ENCODE measurements around the gene SNW1.
"Not testable (repeated sequence)": the region's sequence is repeated elsewhere in the genome, so short reads cannot be mapped to it uniquely, and the experiment has no call there.

SNW1 gene

GRCh38 chr14:77760381-77761204 is at the start of gene SNW1:
TSS of gene SNW1 (minus strand) at chr14:77761156. CDS start at chr14:77761127, 29 bp downstream.
- DNase-seq, result peak; percentile 94 to 95

DNA sequence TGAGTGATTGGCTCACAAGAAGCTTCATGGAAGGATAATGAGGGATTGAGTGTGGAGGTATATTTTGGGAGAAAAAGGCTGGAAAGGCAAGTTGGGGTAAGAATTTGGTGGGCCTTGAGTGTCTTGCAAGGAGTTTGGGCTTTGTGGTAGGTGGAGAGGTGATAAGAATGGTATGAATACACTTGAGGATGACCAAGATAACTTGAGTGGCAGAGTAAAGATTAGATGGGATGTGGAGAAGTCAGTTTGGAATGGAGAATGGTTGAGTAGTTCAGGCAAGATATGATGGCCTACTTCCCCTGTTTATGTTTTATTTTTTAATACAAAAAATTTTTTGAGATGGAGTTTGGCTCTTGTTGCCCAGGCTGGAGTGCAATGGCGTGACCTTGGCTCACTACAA is 48.1 kb upstream of the SNW1 start:
- no peak for DNase-seq

DNA sequence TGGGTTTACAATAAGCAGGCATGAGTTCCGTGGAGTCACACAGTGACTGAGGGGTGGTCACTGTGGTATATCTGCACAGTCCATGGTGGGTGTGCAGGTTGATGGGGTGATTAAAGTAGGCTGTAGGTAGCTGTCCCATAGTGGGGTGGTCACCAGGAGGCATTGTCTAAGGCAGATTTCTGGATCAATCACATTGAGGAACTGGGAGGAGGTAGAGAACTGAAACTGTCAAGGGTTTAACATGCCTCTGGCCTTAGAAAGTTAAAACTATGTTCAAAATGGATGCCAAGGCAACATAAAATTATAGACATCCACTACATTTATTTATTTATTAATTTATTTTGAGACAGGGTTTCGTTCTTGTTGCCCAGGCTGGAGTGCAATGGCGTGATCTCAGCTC is 47.3 kb upstream of the SNW1 start:
- no peak for DNase-seq

GRCh38 chr14:77805706-77806105 is 44.8 kb upstream of the SNW1 start:
- no peak for DNase-seq

GRCh38 chr14:77804592-77804991 is 43.6 kb upstream of the SNW1 start:
- DNase-seq, result peak in 1 of 2 donors; percentile 19

- no peak for DNase-seq
Measured at GRCh38 chr14:77800814-77801213, 39.9 kb upstream of the SNW1 start.

- peak; percentile 78 to 82 for DNase-seq
Measured at GRCh38 chr14:77799863-77800730, 39.1 kb upstream of the SNW1 start, which contains the start of gene ADCK1. TSS of gene ADCK1 (plus strand) at chr14:77800109. CDS start at chr14:77818979, 18,870 bp downstream.

- DNase-seq, result not testable (repeated sequence)
Measured at GRCh38 chr14:77799456-77799855, 38.5 kb upstream of the SNW1 start.

DNA sequence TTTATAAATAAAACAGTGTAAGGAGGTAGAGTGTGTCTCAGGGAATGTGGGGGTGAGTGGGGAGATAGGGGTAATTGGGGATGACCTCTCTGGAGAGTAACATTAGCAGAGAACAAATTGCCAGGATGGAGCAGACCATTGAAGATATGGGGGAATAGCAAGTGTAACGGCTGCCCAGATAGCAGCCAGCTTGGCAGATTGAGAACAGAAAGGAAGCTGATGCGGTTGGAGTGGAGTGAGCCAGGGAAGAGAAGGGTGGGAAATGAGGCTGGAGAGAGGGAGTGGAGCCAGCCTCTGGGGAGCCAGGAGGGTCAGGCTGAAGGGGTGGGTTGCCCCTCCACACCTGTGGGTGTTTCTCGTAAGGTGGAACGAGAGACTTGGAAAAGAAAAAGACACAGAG is 33.4 kb upstream of the SNW1 start:
- no peak for DNase-seq

DNA sequence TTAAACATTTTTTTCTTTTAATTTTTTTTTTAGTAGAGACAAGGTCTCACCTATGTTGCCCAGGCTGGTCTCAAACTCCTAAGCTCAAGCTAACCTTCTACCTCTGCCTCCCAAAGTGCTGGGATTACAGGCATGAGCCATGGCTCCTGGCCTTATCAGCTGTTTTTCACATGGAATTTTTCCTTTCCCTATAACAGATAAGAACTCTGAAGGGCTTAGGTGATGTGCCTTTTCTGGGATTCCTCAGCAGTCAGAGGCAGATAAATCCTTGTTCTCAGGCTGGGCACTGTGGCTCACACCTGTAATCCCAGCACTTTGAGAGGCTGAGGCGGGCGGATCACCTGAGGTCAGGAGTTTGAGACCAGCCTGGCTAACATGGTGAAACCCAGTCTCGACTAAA is 32.3 kb upstream of the SNW1 start:
- DNase-seq, result not testable (repeated sequence)

DNA sequence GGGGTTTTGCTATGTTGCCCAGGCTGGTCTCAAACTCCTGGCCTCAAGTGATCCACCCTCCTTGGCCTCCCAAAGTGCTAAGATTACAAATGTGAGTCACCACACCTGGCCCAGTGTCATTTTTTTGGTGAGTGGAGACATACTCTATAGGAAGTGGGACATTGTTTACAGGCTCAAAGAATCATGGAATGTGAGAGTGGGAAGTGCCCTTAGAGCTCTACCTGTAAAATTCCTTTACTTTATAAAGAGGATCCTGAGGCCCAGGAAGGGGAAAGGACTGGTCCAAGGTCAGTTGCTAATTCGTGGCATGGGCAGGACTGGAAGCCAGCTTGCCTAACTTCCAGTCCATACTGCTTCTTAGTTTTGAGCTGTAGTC is 30.3 kb upstream of the SNW1 start:
- DNase-seq, result no peak

DNA sequence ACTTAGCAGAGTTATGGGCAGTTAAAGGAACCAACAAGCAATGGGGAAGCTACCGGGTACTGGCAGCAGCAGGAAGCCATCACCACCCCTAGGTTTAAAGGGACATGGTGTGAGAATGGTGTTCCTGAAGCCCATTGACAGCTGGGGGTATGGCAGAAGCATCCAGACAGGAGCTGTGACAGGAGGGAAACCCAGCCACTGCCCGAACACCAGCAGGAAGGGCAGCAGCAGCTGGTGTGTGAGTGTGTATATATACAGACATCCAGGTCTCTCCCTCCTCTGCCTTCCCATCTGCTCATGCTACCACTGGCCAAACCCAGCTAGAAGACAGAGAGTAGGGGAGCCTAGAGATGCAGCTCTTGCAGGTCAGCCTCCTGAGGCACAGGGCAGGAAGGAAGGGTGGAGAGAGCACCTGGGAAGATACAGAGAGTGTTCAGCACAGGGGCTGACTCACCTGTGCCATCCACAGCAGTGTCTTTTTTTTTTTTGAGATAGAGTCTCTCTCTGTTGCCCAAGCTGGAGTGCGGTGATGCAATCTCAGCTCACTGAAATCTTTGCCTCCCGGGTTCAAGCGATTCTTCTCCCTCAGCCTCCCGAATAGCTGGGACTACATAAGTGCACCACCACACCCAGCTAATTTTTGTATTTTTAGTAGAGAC is 29.7 kb upstream of the SNW1 start:
- no peak for DNase-seq

GRCh38 chr14:77786148-77786547 is 25.2 kb upstream of the SNW1 start:
- DNase-seq, result no peak

- DNase-seq, result no peak
Measured at GRCh38 chr14:77782202-77782601, 21.2 kb upstream of the SNW1 start.

GRCh38 chr14:77773966-77774365 is 13.0 kb upstream of the SNW1 start:
- DNase-seq, result not testable (repeated sequence)

- not testable (repeated sequence) for DNase-seq
Measured at GRCh38 chr14:77768442-77769069, 7.6 kb upstream of the SNW1 start.

DNA sequence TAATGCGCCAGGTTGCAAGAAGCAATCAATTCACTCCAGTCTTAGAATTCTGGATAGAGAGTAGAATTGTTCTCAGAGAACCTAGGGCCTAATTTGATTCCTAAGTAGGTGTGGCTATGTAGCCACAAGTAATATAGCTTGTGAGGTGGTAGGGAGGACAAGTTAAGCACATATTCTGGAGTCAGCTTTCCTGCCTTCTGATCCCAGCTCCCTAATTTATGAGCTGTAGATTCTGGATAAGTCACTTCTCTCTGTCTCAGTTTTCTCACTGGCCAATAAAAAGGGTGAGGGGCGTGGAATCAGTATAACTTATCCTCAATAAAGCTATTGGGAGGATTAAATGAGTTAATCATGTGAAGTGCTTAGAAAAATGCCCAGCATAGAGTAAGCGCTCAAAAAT is 3.0 kb upstream of the SNW1 start:
- DNase-seq, result no peak

GRCh38 chr14:77763316-77763715 is 2.4 kb upstream of the SNW1 start:
- no peak for DNase-seq

DNA sequence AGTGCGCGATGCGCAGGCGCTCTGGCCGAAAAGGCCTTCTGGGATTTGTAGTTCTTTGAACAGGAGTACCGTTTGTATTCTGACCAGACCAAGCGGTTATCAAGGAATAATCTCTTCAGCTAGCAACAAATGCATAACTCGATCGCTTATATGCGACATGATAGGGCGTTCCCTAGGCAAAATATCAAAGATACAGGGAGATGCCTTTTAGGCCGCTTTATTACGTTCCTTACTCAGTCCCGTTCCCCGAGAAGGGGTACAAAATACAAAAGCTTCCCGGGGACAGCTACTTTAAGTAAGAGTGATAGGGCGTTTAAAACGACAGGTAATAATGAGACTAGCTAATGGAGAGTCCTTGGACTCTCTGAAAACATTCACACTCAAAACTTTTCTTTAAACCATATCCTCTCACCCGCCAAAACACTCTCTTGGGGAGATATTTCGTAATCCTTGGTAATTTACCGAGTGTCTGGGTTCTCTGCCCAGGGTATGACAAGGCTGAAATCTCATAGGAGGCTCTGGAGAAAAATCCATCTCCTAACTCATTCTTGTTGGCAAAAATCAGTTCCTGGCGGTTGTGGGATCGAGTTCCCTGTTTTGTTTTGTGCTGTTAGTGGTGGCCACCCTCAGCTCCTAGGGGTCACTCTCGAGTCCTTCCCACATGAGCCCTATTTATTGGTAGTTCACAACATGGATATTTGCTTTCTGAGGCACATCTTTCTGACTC is 412 bp upstream of the SNW1 start:
- no peak for DNase-seq

DNA sequence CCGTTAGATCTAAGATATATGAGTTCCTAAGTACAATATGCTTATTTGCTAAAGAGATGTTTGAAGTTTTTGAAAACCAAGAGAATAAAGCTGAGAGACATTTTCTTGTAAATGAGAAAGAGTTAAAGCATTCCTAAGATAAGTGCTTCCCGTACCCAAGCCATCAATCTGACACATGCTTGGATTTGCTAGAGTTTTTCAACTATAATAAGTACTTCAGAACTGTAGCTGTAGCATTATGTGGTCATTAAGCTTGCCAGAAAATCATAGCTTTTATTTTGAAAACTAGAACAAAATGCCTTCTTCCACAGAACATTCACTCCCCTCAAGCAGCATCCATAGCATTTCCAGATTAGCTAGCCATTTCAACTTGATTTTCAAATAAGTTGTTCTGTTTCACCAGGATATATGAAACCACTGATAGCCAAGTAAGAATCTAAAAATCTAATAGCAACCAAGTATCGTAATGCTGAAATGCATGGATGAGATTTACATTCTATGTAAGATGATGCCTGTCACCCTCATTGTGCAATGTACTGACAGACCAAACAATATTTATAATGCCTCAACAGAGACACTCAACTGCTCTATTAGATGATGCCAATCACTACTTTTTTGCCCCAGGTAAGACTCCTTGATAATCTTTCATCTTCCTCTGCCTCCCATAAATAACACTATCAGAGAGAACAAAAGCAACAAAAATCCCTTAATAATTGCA is 8.0 kb downstream of the SNW1 start:
- DNase-seq, result no peak

DNA sequence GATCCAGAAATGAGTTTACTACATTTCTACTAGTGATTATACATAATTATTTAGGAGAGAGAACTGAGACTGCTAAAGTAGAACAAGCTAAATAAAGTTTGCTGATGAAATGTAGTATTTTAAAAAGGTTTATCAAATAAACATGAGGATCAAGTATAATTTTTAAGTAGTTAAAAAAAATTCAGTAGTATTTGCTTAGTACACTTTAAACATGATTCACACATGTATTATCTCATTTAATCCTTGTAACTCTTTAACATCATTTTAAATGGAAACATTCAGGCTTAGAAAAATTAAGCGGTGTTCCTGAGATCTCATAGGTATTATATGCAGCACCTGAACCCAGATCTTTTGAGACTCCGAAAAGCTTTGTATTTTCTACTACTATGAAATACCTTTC is 8.7 kb downstream of the SNW1 start:
- no peak for DNase-seq
